Upper lobe of right lung (tissue), 1 donor: Measurements from ENCODE around the gene RRBP1. TPM values are rescaled to one million over a fixed set of nuclear protein-coding genes. Genes with fewer than 3 reads are reported as not detected.

ENCODE experiments used
- ATAC-seq: fragments of 200-7000 bp; cut with Tn5 transposase; one replicate; pipeline ENCODE4 v1.9.1; 2020; ENCODE audit warnings: mild to moderate bottlenecking, moderate library complexity
- DNase-seq: peaks from one replicate; pipeline ENCODE4 v3.0.0-alpha.2; 2020
- H3K27ac ChIP-seq: fragments of 200-600 bp; one replicate; pipeline ENCODE4 v1.8.0; 2022
- H3K27me3 ChIP-seq: fragments of 200-600 bp; one replicate; pipeline ENCODE4 v1.8.0; 2022; ENCODE audit warnings: mild to moderate bottlenecking
- H3K36me3 ChIP-seq: fragments of 200-600 bp; one replicate; pipeline ENCODE4 v1.8.0; 2022
- H3K4me1 ChIP-seq: fragments of 200-600 bp; one replicate; pipeline ENCODE4 v1.8.0; 2022
- H3K4me3 ChIP-seq: fragments of 200-600 bp; one replicate; pipeline ENCODE4 v1.8.0; 2022; ENCODE audit warnings: mild to moderate bottlenecking
- H3K9me3 ChIP-seq: fragments of 200-600 bp; one replicate; pipeline ENCODE4 v1.8.0; 2022
- CTCF ChIP-seq: fragments of 200-600 bp; IDR thresholded peaks from one replicate; pipeline ENCODE4 v1.8.0; 2022; ENCODE audit warnings: antibody characterized with exemption
- intact Hi-C: fragments of 100-400 bp; cut with DNase I; formaldehyde crosslinking; loops from one replicate; pipeline ENCODE4 v1.11.0; 2022
- total RNA-seq: library from RNA; stranded (reverse); fragmentation: NEBNext Ultra II Directional; extraction: Animal tissue kit (Norgen Biotek cat#: 25700); gene quantifications from one replicate; pipeline ENCODE4 v1.2.1, GENCODE V29; 2021
- donor health status: DM: no; HTN: yes; CAD: no; lungs with severe emphysema.

The RRBP1 gene
- total RNA-seq, 1 donor from 2014 or later: 166 TPM

GRCh38 chr20:17726902-17727301 lies 44.9 kb upstream of the RRBP1 start:
- DNase-seq (no peak), ATAC-seq (no peak)
- H3K4me3 ChIP-seq: no peak overlapping the region
- H3K9me3 ChIP-seq: no peaks in the 10 kb centered on the region
- TF ChIP-seq CTCF: no peak
- H3K27ac ChIP-seq: no peak overlapping the region
- H3K27me3 ChIP-seq: no peaks in the 10 kb centered on the region
- intact Hi-C loops: no loop called here
- H3K4me1 ChIP-seq: no peaks in the 10 kb centered on the region
- H3K36me3 ChIP-seq: no peaks in the 10 kb centered on the region

- Histone ChIP-seq H3K27me3 (no peaks in the 10 kb centered on the region), H3K4me1 (no peaks in the 10 kb centered on the region), H3K4me3 (no peak overlapping the region), H3K36me3 (no peaks in the 10 kb centered on the region), H3K27ac (no peak overlapping the region), H3K9me3 (no peaks in the 10 kb centered on the region)
- TF ChIP-seq CTCF: no peak
- DNase-seq (peak; percentile 94), ATAC-seq (peak; percentile 89)
- intact Hi-C loops: no loop called here
Measured at GRCh38 chr20:17725094-17725835, 43.2 kb upstream of the RRBP1 start.

GRCh38 chr20:17723301-17723691 lies 41.3 kb upstream of the RRBP1 start:
- ATAC-seq (no peak), DNase-seq (no peak)
- Histone ChIP-seq H3K36me3 (no peaks in the 10 kb centered on the region), H3K4me3 (no peak overlapping the region), H3K9me3 (no peaks in the 10 kb centered on the region), H3K4me1 (no peaks in the 10 kb centered on the region), H3K27ac (no peak overlapping the region), H3K27me3 (no peaks in the 10 kb centered on the region)
- intact Hi-C loops: no loop called here
- no peak for TF ChIP-seq CTCF

- intact Hi-C loops: no loop called here
- TF ChIP-seq CTCF: no peak
- H3K27me3 ChIP-seq: no peaks in the 10 kb centered on the region
- H3K9me3 ChIP-seq: no peaks in the 10 kb centered on the region
- no peak overlapping the region for H3K27ac ChIP-seq
- no peak for ATAC-seq
- no peak for DNase-seq
- H3K4me1 ChIP-seq: no peaks in the 10 kb centered on the region
- no peak overlapping the region for H3K4me3 ChIP-seq
- no peaks in the 10 kb centered on the region for H3K36me3 ChIP-seq
Measured at GRCh38 chr20:17722493-17723300, 40.7 kb upstream of the RRBP1 start.

GRCh38 chr20:17721802-17722486 lies 39.9 kb upstream of the RRBP1 start:
- DNase-seq: no peak
- no peak overlapping the region for H3K27ac ChIP-seq
- ATAC-seq: no peak

More at GRCh38 chr20:17721802-17722486, 39.9 kb upstream of the RRBP1 start:
- intact Hi-C loops: no loop called here
- Histone ChIP-seq H3K36me3 (no peaks in the 10 kb centered on the region), H3K9me3 (no peaks in the 10 kb centered on the region), H3K4me1 (no peaks in the 10 kb centered on the region), H3K27me3 (no peaks in the 10 kb centered on the region), H3K4me3 (no peak overlapping the region)
- no peak for TF ChIP-seq CTCF
